ENCODE results near the gene SESN3. TPM values are rescaled to one million over a fixed set of nuclear protein-coding genes. Genes with fewer than 3 reads are reported as not detected.

SESN3 gene
- total RNA-seq, 1 experiment from 2014 or later = 1.4 TPM

- BruUV-seq (replicated peaks) = no TSS peak
- ChIA-PET CTCF (no interaction called here), POLR2A (no interaction called here)
- ATAC-seq (no peak), DNase-seq (ENCODE audit: low read depth, low spot score) (no peak)
- intact Hi-C loops (cut with micrococcal nuclease; ENCODE audit: unreplicated experiment) (loop anchor here (5.0 to 10.0 kb wide), 2 partner anchors 182 to 1270 kb away; partner anchors contain the start of genes CWC15 and KDM4D), in situ Hi-C loops (cut with HindIII; ENCODE audit: low pct_unique_long_range_greater_than_20kb, low sequenced_read_pairs) (no loop called here)
- H3K27me3 ChIP-seq (ENCODE audit: control insufficient read depth, insufficient read depth, low read length) = no peaks in the 10 kb centered on the region
- no peak overlapping the region for H3K4me3 ChIP-seq (ENCODE audit: low read depth in 2 of 2, low read length in 2 of 2)
- no peak for TF ChIP-seq SIN3A (IDR thresholded peaks at IDR 0.05; ENCODE audit: borderline replicate concordance, insufficient read depth, low read depth, low read length)
- TF ChIP-seq TCF7L2 (IDR thresholded peaks at IDR 0.05; ENCODE audit: low read depth, low read length) = no peak
- no peak for TF ChIP-seq REST (IDR thresholded peaks at IDR 0.05; ENCODE audit: insufficient read depth in 1 of 2, low read depth in 2 of 2, low read length in 1 of 2)
- no peak for TF ChIP-seq POLR2AphosphoS5 (IDR thresholded peaks at IDR 0.05; ENCODE audit: low read depth, low read length)
- TF ChIP-seq CTCF (IDR thresholded peaks at IDR 0.05) = no peak
- H3K4me1 ChIP-seq (ENCODE audit: control insufficient read depth, insufficient read depth, low read length) = no peaks in the 10 kb centered on the region
- H3K36me3 ChIP-seq (ENCODE audit: control insufficient read depth, insufficient read depth, low read length) = no peaks in the 10 kb centered on the region
- H3K9me3 ChIP-seq (ENCODE audit: control insufficient read depth, insufficient read depth, low read depth, low read length) = no peaks in the 10 kb centered on the region
- no peak overlapping the region for H3K27ac ChIP-seq (ENCODE audit: low read length)
These were observed 74.0 kb downstream of the SESN3 start for GRCh38 chr11:95156916-95157541.

GRCh38 chr11:95156133-95156721, 74.8 kb downstream of the SESN3 start:
- Histone ChIP-seq H3K4me3 (ENCODE audit: low read depth in 2 of 2, low read length in 2 of 2) (no peak overlapping the region), H3K27ac (ENCODE audit: low read length) (no peak overlapping the region), H3K9me3 (ENCODE audit: control insufficient read depth, insufficient read depth, low read depth, low read length) (no peaks in the 10 kb centered on the region), H3K27me3 (ENCODE audit: control insufficient read depth, insufficient read depth, low read length) (no peaks in the 10 kb centered on the region), H3K4me1 (ENCODE audit: control insufficient read depth, insufficient read depth, low read length) (peaks cover 3% of the 10 kb centered on the region; the same call in 1 of the 2 replicates), H3K36me3 (ENCODE audit: control insufficient read depth, insufficient read depth, low read length) (no peaks in the 10 kb centered on the region)
- in situ Hi-C loops (cut with HindIII; ENCODE audit: low pct_unique_long_range_greater_than_20kb, low sequenced_read_pairs) = no loop called here
- DNase-seq (ENCODE audit: low read depth, low spot score) (no peak), ATAC-seq (no peak)
- ChIA-PET POLR2A (no interaction called here), CTCF (no interaction called here)
- no TSS peak for BruUV-seq (replicated peaks)
- intact Hi-C loops (cut with micrococcal nuclease; ENCODE audit: unreplicated experiment) = loop anchor here (5.0 to 10.0 kb wide), 2 partner anchors 181 to 1271 kb away; partner anchors contain the start of genes CWC15 and KDM4D
- TF ChIP-seq TCF7L2 (IDR thresholded peaks at IDR 0.05; ENCODE audit: low read depth, low read length) (no peak), POLR2AphosphoS5 (IDR thresholded peaks at IDR 0.05; ENCODE audit: low read depth, low read length) (no peak), CTCF (IDR thresholded peaks at IDR 0.05) (no peak), REST (IDR thresholded peaks at IDR 0.05; ENCODE audit: insufficient read depth in 1 of 2, low read depth in 2 of 2, low read length in 1 of 2) (no peak), SIN3A (IDR thresholded peaks at IDR 0.05; ENCODE audit: borderline replicate concordance, insufficient read depth, low read depth, low read length) (no peak)
